ENCODE results near the gene FNDC3A. TPM values are rescaled to one million over a fixed set of nuclear protein-coding genes. Genes with fewer than 3 reads are reported as not detected.

Gene FNDC3A
- total and polyA plus RNA-seq, 9 of the 15 experiments (the other 6 are each of a cell fraction or from before 2014, with no cell fraction given), result 4.1 to 22.0 (median 13.5) TPM

GRCh38 chr13:48938308-48938943 is 37.3 kb upstream of the FNDC3A start (continued):
- TF ChIP-seq REST (IDR thresholded peaks at IDR 0.05; ENCODE audit: borderline replicate concordance) (no peak), REST (CRISPR knock-in tag; IDR thresholded peaks at IDR 0.05; ENCODE audit: low read depth) (no peak), RBBP5 (IDR thresholded peaks at IDR 0.05; ENCODE audit: borderline replicate concordance, insufficient read depth, low read length, poor library complexity, severe bottlenecking) (peak; percentile 82), AFF1 (IDR thresholded peaks at IDR 0.05; ENCODE audit: low read depth in 1 of 2, partially characterized antibody in 2 of 2) (peak; percentile 23 to 52), THAP12 (CRISPR knock-in tag; IDR thresholded peaks at IDR 0.05) (no peak), RUNX1 (IDR thresholded peaks at IDR 0.05; ENCODE audit: low read depth) (no peak), SAP30 (IDR thresholded peaks at IDR 0.05; ENCODE audit: borderline replicate concordance, insufficient read depth, low read depth, low read length, poor library complexity, severe bottlenecking) (no peak), ZNF384 (IDR thresholded peaks at IDR 0.05; ENCODE audit: low read depth, low read length) (no peak)
